Metanephros (tissue), 2 donors: ENCODE measurements around the gene MAP7D1. TPM values are rescaled to one million over a fixed set of nuclear protein-coding genes. Genes with fewer than 3 reads are reported as not detected.

Experiments used
- small RNA-seq: library from RNA; depleted of rRNA; stranded (forward); fragments of <200 nt; gene quantifications from one replicate; pipeline ENCODE3, GENCODE V24; 2014; ENCODE audit warnings: low replicate concordance
- total RNA-seq: library from RNA; depleted of rRNA; stranded (reverse); fragments of >200 nt; gene quantifications from one replicate; pipeline ENCODE4 v1.2.3, GENCODE V29; 2014

The MAP7D1 gene
- total RNA-seq: 45.6 TPM

GRCh38 chr1:36155408-36156328, at the start of gene MAP7D1:
MAP7D1 (plus strand) TSS chr1:36156160; CDS start chr1:36156418, 258 bp downstream.

GRCh38 chr1:36125129-36125991, 30.6 kb upstream of the MAP7D1 start, which contains the start of gene COL8A2:
COL8A2 (minus strand) TSS chr1:36125222; CDS start chr1:36100242, 24,980 bp downstream.

DNA sequence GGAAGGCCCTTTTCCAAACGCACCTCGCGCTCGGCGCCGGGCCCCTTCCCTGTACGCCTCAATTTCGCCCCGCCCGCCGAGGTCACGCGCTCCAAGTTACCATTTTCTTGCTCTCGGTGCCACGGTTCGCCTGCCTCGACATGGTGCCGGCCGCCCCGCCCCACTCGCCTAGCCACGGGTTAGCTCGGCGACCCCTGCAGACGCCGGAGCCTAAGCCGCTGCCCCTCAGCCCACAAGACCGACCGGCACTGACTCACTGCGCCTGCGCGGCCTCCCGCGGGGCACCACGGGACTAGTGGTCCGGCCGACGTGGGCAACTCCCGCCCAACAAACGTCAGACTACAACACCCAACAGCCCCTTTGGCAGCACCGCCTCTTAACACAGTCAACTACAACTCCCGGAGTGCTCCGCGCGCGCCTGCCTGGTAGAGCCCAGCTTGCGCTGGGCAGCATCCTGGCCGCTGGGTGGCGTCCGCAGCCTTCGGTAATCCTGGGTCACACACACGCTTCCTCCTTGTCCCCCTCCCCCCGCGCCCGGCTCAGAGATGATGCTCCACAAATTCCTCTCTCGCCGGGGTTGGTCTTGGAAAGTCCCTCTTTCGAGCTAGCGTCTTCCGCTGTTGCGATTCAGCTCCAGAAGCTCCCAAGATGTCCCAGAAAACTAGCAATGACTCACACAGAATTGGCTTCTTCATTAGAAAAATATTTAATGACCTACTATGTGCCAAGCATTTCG, 6.6 kb upstream of the MAP7D1 start, which contains the start of gene TRAPPC3:
TSS of gene TRAPPC3 (minus strand) at position 250 of the 736 bp plus-strand sequence. CDS start at position 142, 108 bp downstream.

GRCh38 chr1:36223996-36224536, 68.1 kb downstream of the MAP7D1 start, which contains the start of gene THRAP3:
THRAP3 (plus strand) TSS chr1:36224443; CDS start chr1:36282564, 58,121 bp downstream.

Small RNA genes within 50 kb of the gene (small RNA-seq; reads per million reads assigned to genes)
- gene RN7SL131P: not detected

Other genes starting within 250 kb of the MAP7D1 start
- 33.2 TPM for gene AGO3, start 225.1 kb upstream of the MAP7D1 start, total RNA-seq
- gene TEKT2, start 72.1 kb upstream of the MAP7D1 start, total RNA-seq: 5.0 TPM
- gene ADPRS, start 67.3 kb upstream of the MAP7D1 start, total RNA-seq: 30.0 TPM
- gene COL8A2, start 30.9 kb upstream of the MAP7D1 start, total RNA-seq: 3.7 TPM
- 42.7 TPM for gene TRAPPC3, start 6.7 kb upstream of the MAP7D1 start, total RNA-seq
- 111 TPM for gene THRAP3, start 68.3 kb downstream of the MAP7D1 start, total RNA-seq
- 19.5 TPM for gene SH3D21, start 150.2 kb downstream of the MAP7D1 start, total RNA-seq
- 117 TPM for gene EVA1B, start 167.5 kb downstream of the MAP7D1 start, total RNA-seq
- 24.9 TPM for gene STK40, start 229.8 kb downstream of the MAP7D1 start, total RNA-seq
- 12.4 TPM for gene LSM10, start 241.7 kb downstream of the MAP7D1 start, total RNA-seq